Coronary artery (tissue), 2 donors: Measurements from ENCODE around the gene HOXB7.

Experiments
- DNase-seq: peaks from one replicate; pipeline ENCODE4 v3.0.0-alpha.2; 2017; ENCODE audit warnings: low spot score
- H3K27ac ChIP-seq, 2 donors: fragments of 200-600 bp; sonication (generic); one replicate each; pipeline ENCODE4 v1.5.1; 2016 to 2019
- H3K4me3 ChIP-seq: fragments of 200-600 bp; sonication (generic); 2 replicates; pipeline ENCODE4 v1.5.1; 2016; ENCODE audit warnings: mild to moderate bottlenecking, moderate library complexity
- CTCF ChIP-seq: fragments of 200-600 bp; sonication (generic); IDR thresholded peaks from one replicate; pipeline ENCODE4 v1.5.1; 2019; ENCODE audit warnings: antibody characterized with exemption

Gene HOXB7

GRCh38 chr17:48625495-48626244 lies 14.9 kb upstream of the HOXB7 start:
- DNase-seq, result no peak
- TF ChIP-seq CTCF, result no peak
- Histone ChIP-seq H3K27ac (no peak overlapping the region), H3K4me3 (peak overlapping the region; percentile 57)

GRCh38 chr17:48624544-48625494 lies 14.0 kb upstream of the HOXB7 start:
- H3K4me3 ChIP-seq, result peak overlapping the region; percentile 57
- no peak for DNase-seq
- TF ChIP-seq CTCF, result no peak
- H3K27ac ChIP-seq, result no peak overlapping the region

GRCh38 chr17:48624118-48624517 lies 13.3 kb upstream of the HOXB7 start:
- no peak for DNase-seq
- H3K27ac ChIP-seq, result no peak overlapping the region
- no peak overlapping the region for H3K4me3 ChIP-seq
- TF ChIP-seq CTCF, result no peak

- DNase-seq, result no peak
- Histone ChIP-seq H3K4me3 (no peak overlapping the region), H3K27ac (no peak overlapping the region)
- TF ChIP-seq CTCF, result no peak
Observed at GRCh38 chr17:48623583-48623982, 12.8 kb upstream of the HOXB7 start.

GRCh38 chr17:48622857-48623256 lies 12.0 kb upstream of the HOXB7 start:
- H3K27ac ChIP-seq, result no peak overlapping the region
- H3K4me3 ChIP-seq, result no peak overlapping the region
- no peak for TF ChIP-seq CTCF
- DNase-seq, result no peak

- DNase-seq, result no peak
- Histone ChIP-seq H3K4me3 (no peak overlapping the region), H3K27ac (no peak overlapping the region)
- no peak for TF ChIP-seq CTCF
Observed at GRCh38 chr17:48621410-48622392, 10.9 kb upstream of the HOXB7 start.
